Measurements from ENCODE around the gene CENPX. TPM values are rescaled to one million over a fixed set of nuclear protein-coding genes. Genes with fewer than 3 reads are reported as not detected.

Gene CENPX
- total and polyA plus RNA-seq, 2 of the 13 experiments (the other 11 are each of a cell fraction or from before 2014, with no cell fraction given), result 92.7 to 170 TPM

GRCh38 chr17:82056729-82057621 is 34.3 kb upstream of the CENPX start (continued):
- TF ChIP-seq ZXDC (CRISPR knock-in tag; IDR thresholded peaks at IDR 0.05), result no peak
- no peak for TF ChIP-seq TCF7 (IDR thresholded peaks at IDR 0.05; ENCODE audit: low read depth)
- TF ChIP-seq TBX2 (CRISPR knock-in tag; IDR thresholded peaks at IDR 0.05; ENCODE audit: borderline replicate concordance), result peak; percentile 89
- TF ChIP-seq ZIK1 (CRISPR knock-in tag; IDR thresholded peaks at IDR 0.05; ENCODE audit: borderline replicate concordance, low read depth), result no peak
- no peak; the same call in 1 of the 2 replicates for TF ChIP-seq NRL (CRISPR knock-in tag; IDR thresholded peaks at IDR 0.05; ENCODE audit: borderline replicate concordance)
- peak; percentile 69 for TF ChIP-seq ZNF331 (CRISPR knock-in tag; IDR thresholded peaks at IDR 0.05)
- TF ChIP-seq MLLT10 (CRISPR knock-in tag; IDR thresholded peaks at IDR 0.05), result no peak
- no peak for TF ChIP-seq ATF3 (CRISPR knock-in tag; IDR thresholded peaks at IDR 0.05)
- no peak for TF ChIP-seq ZNF12 (CRISPR knock-in tag; IDR thresholded peaks at IDR 0.05)
- no peak for TF ChIP-seq SATB2 (CRISPR knock-in tag; IDR thresholded peaks at IDR 0.05)
- TF ChIP-seq PTBP1 (IDR thresholded peaks at IDR 0.05; ENCODE audit: low read depth, low read length, poor library complexity, severe bottlenecking), result no peak
- no peak for TF ChIP-seq SIX4 (CRISPR knock-in tag; IDR thresholded peaks at IDR 0.05)
- TF ChIP-seq NFATC3 (CRISPR knock-in tag; IDR thresholded peaks at IDR 0.05), result no peak
- no peak for TF ChIP-seq MLX (CRISPR knock-in tag; IDR thresholded peaks at IDR 0.05)
- TF ChIP-seq TP53 (CRISPR knock-in tag; conservative IDR thresholded peaks at IDR 0.05), result no peak
- no peak for TF ChIP-seq HMG20A (CRISPR knock-in tag; IDR thresholded peaks at IDR 0.05; ENCODE audit: borderline replicate concordance)
- TF ChIP-seq GMEB2 (CRISPR knock-in tag; IDR thresholded peaks at IDR 0.05; ENCODE audit: low read depth), result no peak
- TF ChIP-seq FOXO1 (CRISPR knock-in tag; IDR thresholded peaks at IDR 0.05), result peak; percentile 48; the same call in 1 of the 2 replicates
- no peak for TF ChIP-seq RFXANK (CRISPR knock-in tag; IDR thresholded peaks at IDR 0.05)
- no peak for TF ChIP-seq E2F5 (CRISPR knock-in tag; conservative IDR thresholded peaks at IDR 0.05)
- no peak for TF ChIP-seq TIGD3 (CRISPR knock-in tag; IDR thresholded peaks at IDR 0.05; ENCODE audit: borderline replicate concordance)
- TF ChIP-seq ZNF20 (CRISPR knock-in tag; IDR thresholded peaks at IDR 0.05), result no peak
- no peak for TF ChIP-seq PLRG1 (conservative IDR thresholded peaks at IDR 0.05)

Measured in HepG2 (cell line).